HG02571 (cell line): ENCODE results near the gene TPH2.
A peak's percentile ranks its signal among the peaks of the same experiment; 100 is the strongest.

Source experiments
- ATAC-seq: cut with Tn5 transposase; IDR thresholded peaks from one replicate; pipeline ENCODE4 v1.9.1; 2021; ENCODE audit warnings: mild to moderate bottlenecking, moderate library complexity; ENCODE audit not compliant: unreplicated experiment

The TPH2 gene

GRCh38 chr12:71958457-71958856 lies 19.8 kb downstream of the TPH2 start:
- no peak for ATAC-seq

- no peak for ATAC-seq
Measured at GRCh38 chr12:71958993-71959578, 20.4 kb downstream of the TPH2 start.

- ATAC-seq, result no peak
Measured at GRCh38 chr12:71967211-71967610, 28.6 kb downstream of the TPH2 start.

- no peak for ATAC-seq
Measured at GRCh38 chr12:71969330-71969729, 30.7 kb downstream of the TPH2 start.

GRCh38 chr12:71970031-71970430 lies 31.4 kb downstream of the TPH2 start:
- no peak for ATAC-seq

- no peak for ATAC-seq
Measured at GRCh38 chr12:71972441-71973074, 33.9 kb downstream of the TPH2 start.

- no peak for ATAC-seq
Measured at GRCh38 chr12:71973687-71974086, 35.0 kb downstream of the TPH2 start.

- ATAC-seq, result no peak
Measured at GRCh38 chr12:71980538-71980937, 41.9 kb downstream of the TPH2 start.

- ATAC-seq, result no peak
Measured at GRCh38 chr12:71981149-71981548, 42.5 kb downstream of the TPH2 start.

- ATAC-seq, result no peak
Measured at GRCh38 chr12:71994715-71995114, 56.1 kb downstream of the TPH2 start.

GRCh38 chr12:71999795-72000194 lies 61.1 kb downstream of the TPH2 start:
- no peak for ATAC-seq

GRCh38 chr12:72000969-72001648 lies 62.5 kb downstream of the TPH2 start:
- ATAC-seq, result no peak

- ATAC-seq, result no peak
Measured at GRCh38 chr12:72006766-72007165, 68.1 kb downstream of the TPH2 start.

- ATAC-seq, result no peak
Measured at GRCh38 chr12:72010356-72010755, 71.7 kb downstream of the TPH2 start.

- ATAC-seq, result no peak
Measured at GRCh38 chr12:72011374-72011773, 72.7 kb downstream of the TPH2 start.

- no peak for ATAC-seq
Measured at GRCh38 chr12:72012874-72013273, 74.2 kb downstream of the TPH2 start.

GRCh38 chr12:72015895-72016294 lies 77.2 kb downstream of the TPH2 start:
- ATAC-seq, result no peak

- peak; percentile 91 for ATAC-seq
Measured at GRCh38 chr12:72017054-72017651, 78.5 kb downstream of the TPH2 start.

GRCh38 chr12:72018036-72018435 lies 79.4 kb downstream of the TPH2 start:
- no peak for ATAC-seq

- ATAC-seq, result no peak
Measured at GRCh38 chr12:72024613-72025012, 86.0 kb downstream of the TPH2 start.

- no peak for ATAC-seq
Measured at GRCh38 chr12:72025524-72025923, 86.9 kb downstream of the TPH2 start.

- ATAC-seq, result no peak
Measured at GRCh38 chr12:72028966-72029365, 90.3 kb downstream of the TPH2 start.
